ENCODE data around the gene CUX1. TPM values are rescaled to one million over a fixed set of nuclear protein-coding genes. Genes with fewer than 3 reads are reported as not detected.
A peak's percentile ranks its signal among the peaks of the same experiment; 100 is the strongest.

Gene CUX1
- total RNA-seq, 1 experiment from 2014 or later, result 64.3 TPM

GRCh38 chr7:102106625-102107024, 289.2 kb downstream of the CUX1 start:
- Mint-ChIP-seq H3K36me3 (peaks cover 27% of the 10 kb centered on the region), H3K9me3 (no peaks in the 10 kb centered on the region), H3K4me3 (no peak overlapping the region), H3K27ac (peak overlapping the region; percentile 84; the same call in 1 of the 2 replicates), H3K4me1 (peaks cover 11% of the 10 kb centered on the region), H3K27me3 (ENCODE audit: low read depth) (no peaks in the 10 kb centered on the region)
- ATAC-seq (no peak), DNase-seq (ENCODE audit: low spot score) (no peak)
- TF ChIP-seq NFATC4 (CRISPR knock-in tag; IDR thresholded peaks at IDR 0.05), result no peak
- TF ChIP-seq HMGA2 (CRISPR knock-in tag; IDR thresholded peaks at IDR 0.05), result no peak
- no peak for TF ChIP-seq MYBL2 (CRISPR knock-in tag; IDR thresholded peaks at IDR 0.05)
- no peak for TF ChIP-seq ZBTB21 (CRISPR knock-in tag; IDR thresholded peaks at IDR 0.05; ENCODE audit: borderline replicate concordance)
- no peak for TF ChIP-seq SP1 (CRISPR knock-in tag; conservative IDR thresholded peaks at IDR 0.05)
- no peak for TF ChIP-seq ZNF263 (CRISPR knock-in tag; IDR thresholded peaks at IDR 0.05; ENCODE audit: low read depth)
- no peak for TF ChIP-seq TCF7 (CRISPR knock-in tag; IDR thresholded peaks at IDR 0.05; ENCODE audit: low read depth)
- TF ChIP-seq CBFB (CRISPR knock-in tag; IDR thresholded peaks at IDR 0.05; ENCODE audit: low read depth), result no peak
- TF ChIP-seq ZNF317 (CRISPR knock-in tag; IDR thresholded peaks at IDR 0.05; ENCODE audit: borderline replicate concordance, low read depth), result no peak
- TF ChIP-seq FOXP1 (CRISPR knock-in tag; IDR thresholded peaks at IDR 0.05; ENCODE audit: borderline replicate concordance), result no peak
- no peak for TF ChIP-seq JUN (CRISPR knock-in tag; IDR thresholded peaks at IDR 0.05)
- ChIA-PET POLR2A (no interaction called here), CTCF (no interaction called here)

- Mint-ChIP-seq H3K9me3 (no peaks in the 10 kb centered on the region), H3K36me3 (peaks cover 29% of the 10 kb centered on the region), H3K27ac (peak overlapping the region; percentile 57; the same call in 1 of the 2 replicates), H3K4me3 (no peak overlapping the region), H3K4me1 (peaks cover 14% of the 10 kb centered on the region), H3K27me3 (ENCODE audit: low read depth) (no peaks in the 10 kb centered on the region)
- CTCF ChIA-PET, result no interaction called here
- TF ChIP-seq AFF4 (CRISPR knock-in tag; IDR thresholded peaks at IDR 0.05; ENCODE audit: borderline replicate concordance) (no peak), CDX4 (CRISPR knock-in tag; IDR thresholded peaks at IDR 0.05; ENCODE audit: borderline replicate concordance) (no peak), NR2C2 (CRISPR knock-in tag; IDR thresholded peaks at IDR 0.05) (no peak), OVOL2 (CRISPR knock-in tag; IDR thresholded peaks at IDR 0.05; ENCODE audit: borderline replicate concordance) (no peak), ZBTB43 (CRISPR knock-in tag; IDR thresholded peaks at IDR 0.05) (no peak), ZNF423 (CRISPR knock-in tag; IDR thresholded peaks at IDR 0.05) (no peak), ZNF219 (CRISPR knock-in tag; IDR thresholded peaks at IDR 0.05; ENCODE audit: borderline replicate concordance) (no peak), ETV6 (CRISPR knock-in tag; IDR thresholded peaks at IDR 0.05) (no peak), NFATC4 (CRISPR knock-in tag; IDR thresholded peaks at IDR 0.05) (no peak), ATF1 (CRISPR knock-in tag; IDR thresholded peaks at IDR 0.05) (no peak)
- no peak for ATAC-seq
- no peak for DNase-seq (ENCODE audit: low spot score)
- POLR2A ChIA-PET, result no interaction called here
Observed at GRCh38 chr7:102107474-102108104, 290.2 kb downstream of the CUX1 start.
